RWPE2 (cell line): Measurements from ENCODE around the gene DNAJC7.

Experiments
- ATAC-seq: fragments of 200-7000 bp; cut with Tn5 transposase; 3 replicates; pipeline ENCODE4 v1.9.1; 2021; ENCODE audit warnings: low read depth
- DNase-seq: peaks from one replicate; pipeline ENCODE4 v3.0.0-alpha.2; 2020; ENCODE audit warnings: low spot score
- H3K27ac ChIP-seq: fragments of 450-650 bp; 2 replicates; pipeline ENCODE4 v1.5.1; 2017; ENCODE audit warnings: mild to moderate bottlenecking; ENCODE audit not compliant: poor library complexity, severe bottlenecking
- H3K27me3 ChIP-seq: fragments of 250-450 bp; sonication (Bioruptor Pico); 2 replicates; pipeline ENCODE4 v1.5.1; 2021; ENCODE audit warnings: mild to moderate bottlenecking, moderate library complexity; ENCODE audit not compliant: insufficient read depth, poor library complexity, severe bottlenecking
- H3K36me3 ChIP-seq: fragments of 250-450 bp; sonication (Bioruptor Pico); 2 replicates; pipeline ENCODE4 v1.5.1; 2020; ENCODE audit warnings: low read depth, mild to moderate bottlenecking, moderate library complexity
- H3K4me1 ChIP-seq: fragments of 250-450 bp; sonication (Bioruptor Pico); 2 replicates; pipeline ENCODE4 v1.5.1; 2021; ENCODE audit warnings: mild to moderate bottlenecking, moderate library complexity; ENCODE audit not compliant: insufficient read depth, poor library complexity, severe bottlenecking
- H3K4me3 ChIP-seq: fragments of 250-450 bp; sonication (Bioruptor Pico); 2 replicates; pipeline ENCODE4 v1.5.1; 2021; ENCODE audit warnings: mild to moderate bottlenecking, moderate library complexity; ENCODE audit not compliant: severe bottlenecking
- H3K9me3 ChIP-seq: fragments of 250-450 bp; sonication (Bioruptor Pico); 2 replicates; pipeline ENCODE4 v1.5.1; 2021; ENCODE audit warnings: mild to moderate bottlenecking, moderate library complexity; ENCODE audit not compliant: severe bottlenecking
- CTCF ChIP-seq: fragments of 450-650 bp; IDR thresholded peaks from one replicate; pipeline ENCODE4 v1.5.1; 2017; ENCODE audit warnings: mild to moderate bottlenecking, moderate library complexity; ENCODE audit not compliant: poor library complexity, severe bottlenecking

DNAJC7 gene

DNA sequence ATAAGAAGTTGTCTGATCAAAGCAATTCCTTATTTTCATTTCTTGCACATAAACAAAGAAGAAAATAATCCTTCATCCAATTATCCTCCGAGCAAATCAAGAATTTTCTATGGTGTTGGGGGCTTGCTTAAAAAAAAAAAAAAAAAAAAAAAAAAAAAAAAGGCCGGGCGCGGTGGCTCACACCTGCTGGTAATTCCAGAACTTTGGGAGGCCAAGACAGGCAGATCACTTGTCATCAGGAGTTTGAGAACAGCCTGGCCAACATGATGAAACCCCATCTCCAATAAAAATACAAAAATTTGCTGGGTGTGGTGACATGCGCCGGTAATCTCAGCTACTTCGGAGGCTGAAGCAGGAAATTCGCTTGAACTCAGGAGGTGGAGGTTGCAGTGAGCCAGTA is 31.3 kb downstream of the DNAJC7 start:
- Histone ChIP-seq H3K36me3 (peaks cover 96% of the 10 kb centered on the region), H3K27me3 (no peaks in the 10 kb centered on the region), H3K27ac (no peak overlapping the region), H3K9me3 (no peaks in the 10 kb centered on the region), H3K4me1 (no peaks in the 10 kb centered on the region), H3K4me3 (no peak overlapping the region)
- TF ChIP-seq CTCF: no peak
- no peak for DNase-seq
- ATAC-seq: no peak

DNA sequence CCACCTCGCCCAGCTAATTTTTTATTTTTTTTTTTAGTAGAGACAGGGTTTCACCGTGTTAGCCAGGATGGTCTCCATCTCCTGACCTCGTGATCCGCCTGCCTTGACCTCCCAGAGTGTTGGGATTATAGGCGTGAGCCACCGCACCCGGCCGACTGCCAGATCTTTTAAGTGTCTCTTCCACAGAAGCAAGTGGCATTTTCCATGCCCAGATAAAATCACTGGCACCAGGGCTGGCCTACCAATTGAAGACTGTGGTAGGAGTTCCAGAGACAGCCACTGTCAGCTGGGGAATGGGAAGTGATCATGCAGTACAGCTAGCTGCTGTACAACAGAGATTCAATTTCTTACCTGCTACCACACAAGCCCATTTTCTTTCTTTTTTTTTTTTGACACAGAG is 32.8 kb downstream of the DNAJC7 start:
- peaks cover 95% of the 10 kb centered on the region for H3K36me3 ChIP-seq
- no peaks in the 10 kb centered on the region for H3K27me3 ChIP-seq
- DNase-seq (no peak), ATAC-seq (no peak)
- TF ChIP-seq CTCF: no peak
- H3K4me3 ChIP-seq: no peak overlapping the region
- H3K27ac ChIP-seq: no peak overlapping the region
- H3K9me3 ChIP-seq: no peaks in the 10 kb centered on the region
- no peaks in the 10 kb centered on the region for H3K4me1 ChIP-seq

DNA sequence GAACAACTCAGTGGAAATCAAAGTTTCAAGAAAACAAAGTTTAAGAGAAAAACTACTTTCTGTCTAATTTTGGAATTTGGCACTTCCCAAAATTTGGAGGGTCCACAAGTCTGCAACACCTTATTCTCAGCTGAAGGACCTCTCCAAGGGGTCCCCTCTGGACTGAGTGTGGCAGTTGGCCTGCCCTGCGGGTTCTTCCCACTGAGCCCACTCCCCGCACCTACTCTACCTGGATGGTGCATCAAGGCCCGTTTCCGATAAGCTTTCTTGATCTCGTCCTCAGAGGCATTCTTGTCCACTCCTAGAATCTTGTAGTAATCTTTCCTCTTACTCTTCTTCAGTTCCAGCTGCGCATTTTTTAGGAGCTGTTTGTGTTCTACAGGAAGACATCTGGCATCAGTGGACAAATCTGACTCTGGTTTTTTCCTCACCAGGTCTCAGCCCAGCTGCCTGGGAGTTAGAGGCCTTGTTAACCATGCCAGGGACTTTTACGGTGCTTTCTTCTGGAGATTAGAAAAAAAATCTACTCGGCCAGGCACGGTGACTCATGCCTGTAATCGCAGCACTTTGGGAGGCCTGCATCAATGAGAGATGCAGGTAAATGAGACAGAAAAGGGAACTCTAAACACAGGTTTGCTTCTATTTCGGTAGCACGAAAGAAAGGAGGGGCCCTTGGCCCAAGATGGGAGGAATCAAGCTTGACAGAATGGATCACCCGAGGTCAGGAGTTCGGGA is 35.0 kb downstream of the DNAJC7 start:
- no peak for TF ChIP-seq CTCF
- Histone ChIP-seq H3K4me3 (no peak overlapping the region), H3K9me3 (no peaks in the 10 kb centered on the region), H3K4me1 (no peaks in the 10 kb centered on the region), H3K27ac (no peak overlapping the region), H3K36me3 (peaks cover 94% of the 10 kb centered on the region), H3K27me3 (no peaks in the 10 kb centered on the region)
- DNase-seq (no peak), ATAC-seq (no peak)

DNA sequence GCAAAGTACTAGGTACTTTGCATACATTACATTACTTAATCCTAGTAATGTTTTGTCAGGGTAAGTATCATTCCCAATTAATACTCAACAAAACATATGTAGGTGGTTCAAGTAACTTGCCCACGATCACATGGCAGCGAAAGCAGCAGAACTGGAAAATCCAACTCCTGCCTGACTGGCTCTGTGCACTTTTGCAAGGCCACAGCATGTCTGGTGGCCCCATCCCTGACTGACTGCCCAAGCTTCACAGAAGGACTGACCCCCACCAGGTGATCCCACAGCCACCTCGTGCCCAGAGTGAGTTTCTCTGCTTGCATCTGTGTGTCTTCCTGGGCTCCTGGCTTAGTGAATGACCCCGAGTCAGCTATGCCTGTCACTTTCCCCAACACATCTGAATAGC is 39.2 kb downstream of the DNAJC7 start:
- H3K4me1 ChIP-seq: no peaks in the 10 kb centered on the region
- no peak for TF ChIP-seq CTCF
- no peak overlapping the region for H3K4me3 ChIP-seq
- H3K27ac ChIP-seq: no peak overlapping the region
- H3K27me3 ChIP-seq: no peaks in the 10 kb centered on the region
- H3K36me3 ChIP-seq: peaks cover 93% of the 10 kb centered on the region
- DNase-seq (no peak), ATAC-seq (no peak)
- H3K9me3 ChIP-seq: no peaks in the 10 kb centered on the region

GRCh38 chr17:41976142-41976768 is 41.0 kb downstream of the DNAJC7 start:
- no peaks in the 10 kb centered on the region for H3K4me1 ChIP-seq
- DNase-seq (no peak), ATAC-seq (no peak)
- peaks cover 89% of the 10 kb centered on the region for H3K36me3 ChIP-seq
- H3K9me3 ChIP-seq: no peaks in the 10 kb centered on the region
- H3K4me3 ChIP-seq: no peak overlapping the region
- no peak overlapping the region for H3K27ac ChIP-seq
- TF ChIP-seq CTCF: no peak
- H3K27me3 ChIP-seq: no peaks in the 10 kb centered on the region
